ENCODE results near the gene TSPEAR.
"Not testable (repeated sequence)": the region's sequence is repeated elsewhere in the genome, so short reads cannot be mapped to it uniquely, and the experiment has no call there.

Gene TSPEAR

DNA sequence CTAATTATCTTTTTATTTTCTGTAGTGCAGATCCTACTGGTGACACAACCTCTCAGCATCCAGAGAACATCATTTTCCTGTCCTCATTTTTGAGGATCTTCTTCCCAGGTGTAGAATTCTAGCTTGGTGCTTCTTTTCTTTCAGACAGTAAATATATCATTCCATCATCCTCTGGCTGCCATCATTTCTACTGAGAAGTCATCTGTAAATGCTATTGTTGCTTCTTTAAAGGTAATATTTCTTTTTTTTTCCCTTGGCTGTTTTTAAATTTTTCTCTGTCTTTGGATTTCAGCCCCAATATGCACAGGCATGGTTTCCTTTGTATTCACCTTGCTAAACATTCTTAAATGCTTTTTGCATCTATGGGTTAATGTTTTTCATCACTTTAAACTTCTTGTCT is 87.8 kb downstream of the TSPEAR start:
- DNase-seq, result no peak

DNA sequence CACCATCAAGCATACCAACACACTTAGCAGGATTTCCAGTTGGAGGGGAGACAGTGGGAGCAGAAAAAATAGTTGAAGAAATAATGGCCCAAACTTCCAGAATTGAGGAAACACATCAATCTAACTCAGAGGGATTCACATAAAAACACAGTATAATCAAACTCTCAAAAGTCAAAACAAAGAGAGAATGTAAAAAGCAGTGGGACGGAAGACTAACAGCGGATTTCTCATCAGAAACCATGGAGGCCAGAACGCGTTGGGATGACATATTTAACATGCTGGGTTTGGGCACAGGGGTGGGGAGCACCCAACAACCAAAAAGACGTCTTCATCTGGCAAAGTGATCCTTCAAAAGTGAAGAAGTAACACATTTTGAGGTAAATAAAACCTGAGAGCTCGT is 91.5 kb downstream of the TSPEAR start:
- DNase-seq, result no peak

DNA sequence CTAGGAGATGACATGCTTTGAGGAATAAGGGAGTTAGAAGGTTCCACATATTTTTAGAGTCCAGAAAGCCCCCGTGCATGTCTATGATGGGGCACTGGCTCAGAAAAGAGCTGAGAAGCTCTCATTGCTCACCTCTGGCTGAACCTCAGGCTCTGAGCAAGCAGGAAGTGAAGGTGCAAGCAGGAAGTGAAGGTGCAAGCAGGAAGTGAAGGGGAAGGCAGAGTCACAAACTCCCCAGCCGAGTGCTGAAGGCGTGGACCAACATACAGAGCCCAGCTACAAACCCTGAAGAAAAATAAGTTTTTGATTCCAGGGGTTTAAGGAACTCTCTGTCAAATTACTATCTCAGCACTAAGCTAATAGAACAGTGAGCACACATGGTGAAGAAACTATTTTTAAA is 92.5 kb downstream of the TSPEAR start:
- DNase-seq, result no peak

DNA sequence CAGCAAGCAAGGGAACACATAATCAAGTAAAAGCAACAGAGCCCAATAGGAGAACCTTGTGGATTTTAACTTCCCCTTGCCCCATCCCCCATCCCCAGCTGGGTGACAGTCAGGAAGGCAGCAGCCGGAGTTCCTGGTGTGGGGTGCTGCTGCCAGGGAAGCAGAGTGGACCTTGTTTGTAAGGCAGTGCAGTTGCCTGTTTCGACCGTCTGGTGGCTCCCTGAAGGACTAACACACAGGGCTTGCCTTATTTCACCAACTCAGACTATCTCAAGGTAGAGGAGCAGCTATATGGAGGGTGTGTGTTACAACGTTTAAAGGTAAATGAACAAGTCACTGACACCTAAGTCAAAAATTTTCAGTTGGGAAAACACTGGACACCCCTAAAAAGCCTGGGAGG is 92.9 kb downstream of the TSPEAR start:
- DNase-seq, result no peak

DNA sequence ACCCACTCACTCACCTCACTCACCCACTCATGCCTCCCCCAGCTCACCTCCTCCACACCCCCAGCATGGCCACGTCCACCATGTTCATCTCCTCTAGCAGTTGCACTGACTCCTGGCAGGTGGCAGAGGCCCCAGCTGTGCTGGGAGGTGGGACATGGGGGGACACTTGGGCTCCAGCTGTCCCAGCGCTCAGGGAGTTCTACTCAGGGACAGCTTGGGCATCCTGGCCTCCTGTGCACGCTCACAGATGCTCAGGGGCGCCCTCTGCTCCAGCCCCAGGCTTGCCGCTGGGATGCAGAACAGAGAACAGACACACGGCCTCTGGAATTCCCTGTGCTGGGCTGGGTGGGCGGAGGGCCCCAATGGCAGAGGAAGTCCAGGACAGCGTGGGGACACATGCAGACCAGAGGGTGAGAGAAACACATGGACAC is 94.3 kb downstream of the TSPEAR start:
- DNase-seq, result no peak

DNA sequence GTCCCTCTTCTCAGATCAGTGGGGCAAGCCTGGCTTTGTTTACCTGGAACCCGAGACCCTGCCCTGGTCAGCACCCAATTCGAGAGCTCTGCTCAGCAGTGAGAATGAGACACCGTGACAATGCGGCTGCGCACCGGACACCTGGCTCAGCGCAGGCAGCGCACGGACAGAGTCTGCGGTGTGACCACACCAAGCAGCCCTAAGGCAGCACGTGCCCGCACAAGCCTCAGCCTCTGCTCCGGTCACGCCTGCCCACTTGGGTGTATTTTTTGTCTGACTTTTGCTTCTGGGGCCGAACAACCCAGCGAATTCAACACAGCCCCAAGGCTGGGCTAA is 94.8 kb downstream of the TSPEAR start:
- DNase-seq, result no peak

GRCh38 chr21:44615911-44616590 is 95.3 kb downstream of the TSPEAR start:
- DNase-seq, result no peak

DNA sequence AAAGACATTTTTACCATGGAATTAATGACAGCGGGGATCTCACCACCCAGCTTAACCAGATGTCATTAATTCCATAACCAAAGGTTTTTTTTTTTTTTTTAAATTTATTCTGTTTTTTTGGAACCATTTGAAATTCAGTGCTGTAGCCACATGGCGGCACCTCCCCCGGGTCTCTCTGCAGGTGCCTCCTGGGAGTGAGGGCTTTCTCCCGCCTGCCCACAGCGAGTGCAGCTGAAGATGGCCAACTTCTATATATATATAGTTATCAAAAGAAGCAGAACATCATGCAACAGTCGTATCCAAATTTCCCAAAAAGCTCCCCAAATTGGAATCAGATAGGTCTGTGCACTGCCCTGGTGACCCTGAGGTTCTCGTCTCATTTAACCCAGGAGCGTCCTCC is 95.9 kb downstream of the TSPEAR start:
- DNase-seq, result no peak

- no peak for DNase-seq
Measured at GRCh38 chr21:44614961-44615391, 96.4 kb downstream of the TSPEAR start.

DNA sequence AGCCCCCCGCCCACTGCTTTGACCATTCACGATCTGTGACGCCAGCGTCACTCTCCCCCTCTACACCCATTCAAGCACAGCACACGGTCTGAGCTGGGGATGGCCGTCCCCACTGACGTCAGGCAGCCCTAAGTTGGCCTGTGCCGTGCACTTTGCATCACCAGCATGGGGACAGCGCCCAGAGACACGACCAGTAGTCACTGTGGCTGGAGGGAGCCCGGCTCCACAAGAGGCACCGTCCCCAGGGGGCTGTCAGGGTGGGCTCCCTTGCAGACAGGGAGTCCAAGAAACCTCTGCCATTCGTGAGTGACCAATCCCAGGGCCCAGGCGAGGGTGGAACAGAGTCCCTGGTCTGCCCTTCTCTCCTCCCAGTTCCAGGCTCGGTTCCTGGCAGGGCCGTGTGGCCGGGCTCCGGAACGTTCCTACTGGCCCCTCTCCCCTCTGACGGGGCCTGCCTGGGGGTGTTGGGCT is 97.2 kb downstream of the TSPEAR start:
- DNase-seq, result no peak

GRCh38 chr21:44613386-44614155 is 97.8 kb downstream of the TSPEAR start:
- DNase-seq, result no peak

- DNase-seq, result no peak
Measured at GRCh38 chr21:44612669-44613229, 98.6 kb downstream of the TSPEAR start.

GRCh38 chr21:44612029-44612486 is 99.3 kb downstream of the TSPEAR start, which contains the start of gene KRTAP10-8:
Gene KRTAP10-8, plus strand, starts transcription at chr21:44612079. Its CDS starts 22 bp downstream, at chr21:44612101.
- DNase-seq, result no peak

- DNase-seq, result no peak
Measured at GRCh38 chr21:44611551-44611950, 99.8 kb downstream of the TSPEAR start.

DNA sequence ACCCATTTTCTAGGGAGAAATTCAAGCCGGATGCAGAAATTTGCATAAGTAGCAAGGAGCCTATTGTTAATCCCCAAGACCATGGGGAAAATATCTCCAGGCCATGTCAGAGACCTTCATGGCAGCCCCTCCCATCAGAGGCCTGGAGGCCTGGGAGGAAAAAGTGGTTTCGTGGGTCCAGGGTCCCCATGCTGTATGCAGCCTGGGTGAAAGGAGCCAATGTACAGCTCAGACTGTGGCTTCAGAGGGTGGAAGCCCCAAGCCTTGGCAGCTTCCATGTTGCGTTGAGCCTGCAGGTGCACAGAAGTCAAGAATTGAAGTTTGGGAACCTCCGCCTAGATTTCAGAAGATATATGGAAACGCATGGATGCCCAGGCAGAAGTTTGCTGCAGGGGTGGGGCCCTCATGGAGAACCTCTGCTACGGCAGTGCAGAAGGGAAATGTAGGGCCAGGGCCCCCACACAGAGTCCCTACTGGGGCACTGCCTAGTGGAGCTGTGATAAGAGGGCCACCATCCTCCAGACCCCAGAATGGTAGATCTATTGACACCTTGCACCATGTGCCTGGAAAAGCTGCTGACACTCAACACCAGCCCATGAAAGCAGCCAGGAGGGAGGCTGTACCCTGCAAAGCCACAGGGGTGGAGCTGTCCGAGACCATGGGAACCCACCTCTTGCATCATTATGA is 101.1 kb downstream of the TSPEAR start:
- DNase-seq, result not testable (repeated sequence)

DNA sequence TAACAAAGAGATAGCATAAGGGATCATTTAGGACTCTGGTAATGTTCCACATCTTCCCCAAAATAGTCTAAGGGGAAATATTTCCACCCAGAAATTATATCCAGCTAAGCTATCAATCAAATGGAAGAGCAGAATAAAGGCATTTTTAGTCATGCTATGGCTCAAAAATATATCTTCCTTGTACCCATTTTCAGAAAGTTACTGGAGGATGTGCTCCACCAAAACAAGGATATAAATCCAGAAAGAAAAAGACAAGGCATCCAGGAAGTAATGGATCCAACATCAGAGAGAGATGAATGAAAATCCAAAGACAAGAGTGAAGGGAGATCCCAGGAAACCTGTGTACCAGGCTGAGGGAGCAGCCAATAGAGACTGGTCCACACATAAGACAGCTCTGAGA is 102.2 kb downstream of the TSPEAR start:
- DNase-seq, result no peak

DNA sequence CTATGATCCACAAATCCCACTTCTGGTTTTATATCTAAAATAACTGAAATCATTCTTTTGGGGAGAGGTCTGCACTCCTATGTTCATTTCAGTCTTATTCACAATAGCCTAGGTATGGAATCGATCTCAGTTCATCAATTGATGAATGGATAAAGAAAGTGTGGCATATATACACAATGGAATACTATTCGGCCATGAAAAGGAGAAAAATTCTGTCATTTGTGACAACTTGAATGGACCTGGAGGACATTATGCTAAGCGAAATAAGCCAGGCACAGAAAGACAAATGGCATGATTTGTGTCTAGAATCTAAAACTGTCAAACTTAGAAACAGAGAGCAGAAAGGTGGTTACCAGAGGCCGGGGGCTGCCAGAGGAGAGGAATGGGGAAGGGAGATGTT is 104.9 kb downstream of the TSPEAR start:
- no peak for DNase-seq

GRCh38 chr21:44603911-44604310 is 107.5 kb downstream of the TSPEAR start:
- no peak for DNase-seq

DNA sequence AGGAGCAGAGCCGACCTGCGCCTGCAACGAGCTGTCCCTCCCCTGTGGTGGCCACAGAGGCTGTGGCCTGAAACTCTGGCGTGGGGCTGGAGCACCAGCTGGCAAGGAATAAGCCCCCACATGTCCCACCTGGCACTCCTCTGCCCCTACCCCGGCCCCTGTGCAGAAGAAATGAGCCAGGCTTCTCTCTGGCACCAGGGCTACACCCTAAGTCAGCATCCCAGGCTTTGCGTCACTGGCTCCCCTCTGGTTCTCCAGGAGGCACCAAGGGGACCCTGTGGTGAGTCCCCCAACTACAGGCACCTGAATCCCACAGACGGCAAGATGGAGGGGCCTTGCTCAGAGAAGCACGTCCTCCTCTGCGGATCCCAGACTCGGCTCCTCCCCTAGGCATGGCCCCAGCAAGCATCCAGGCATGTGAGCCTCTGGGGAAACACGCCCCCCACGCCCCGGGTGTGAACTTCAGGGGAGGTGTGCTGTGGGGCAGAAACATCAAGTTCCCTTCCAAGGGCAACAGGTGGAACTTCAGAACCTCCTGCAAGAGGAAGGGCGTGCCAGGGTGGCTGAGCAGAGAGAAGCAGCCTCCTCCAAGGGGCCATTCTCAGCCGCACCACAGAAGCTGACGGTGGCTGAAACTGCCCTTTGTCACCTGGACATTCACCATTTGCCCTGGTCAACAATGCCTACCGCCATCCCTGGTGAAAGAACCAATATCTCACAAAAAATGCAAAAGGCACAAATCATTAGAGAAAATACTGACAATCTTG is 108.1 kb downstream of the TSPEAR start:
- no peak for DNase-seq

- DNase-seq, result no peak
Measured at GRCh38 chr21:44602463-44602850, 108.9 kb downstream of the TSPEAR start.

DNA sequence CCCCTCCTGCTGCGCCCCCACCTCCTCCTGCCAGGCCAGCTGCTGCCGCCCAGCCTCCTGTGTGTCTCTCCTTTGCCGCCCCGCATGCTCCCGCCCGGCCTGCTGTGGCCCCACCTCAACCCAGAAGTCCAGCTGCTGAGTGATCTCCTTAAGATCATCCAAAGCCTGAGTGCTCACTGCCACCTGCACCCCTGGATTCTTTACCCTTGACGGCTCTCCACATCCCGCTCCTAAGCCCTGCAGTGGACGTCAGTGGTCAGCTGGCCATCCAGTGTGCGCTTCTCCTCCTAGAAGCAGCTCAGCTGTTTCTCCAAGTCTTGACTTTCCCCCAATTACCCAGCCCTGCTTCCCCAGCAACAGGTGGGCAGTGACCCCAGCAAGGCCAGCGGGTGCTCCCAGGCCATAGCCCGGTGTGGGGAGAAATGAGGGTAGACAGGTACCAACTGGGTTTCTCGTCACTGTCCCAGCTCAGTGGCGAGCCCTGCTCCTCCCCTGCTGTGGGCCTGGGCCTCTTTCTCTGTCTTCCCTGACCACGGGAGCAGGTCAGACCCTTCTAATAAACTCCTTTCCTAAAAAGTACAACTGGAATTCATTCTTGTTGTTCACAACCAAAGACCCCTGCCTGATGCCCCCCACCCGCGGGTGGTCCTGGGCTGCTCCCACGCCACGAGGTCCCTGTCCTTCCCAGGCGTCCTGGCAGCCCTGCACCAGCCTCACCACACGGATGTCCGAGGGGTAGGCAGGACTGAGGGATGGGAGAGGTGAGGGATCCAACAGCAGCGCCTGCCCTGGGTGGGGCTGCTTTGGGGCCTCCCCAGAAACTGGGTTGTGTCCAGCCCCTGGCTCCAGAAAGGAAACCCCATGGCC is 109.5 kb downstream of the TSPEAR start:
- DNase-seq, result no peak

- not testable (repeated sequence) for DNase-seq
Measured at GRCh38 chr21:44601091-44601490, 110.3 kb downstream of the TSPEAR start.

Measured in NCI-H774 (cell line).